ENCODE measurements around the gene PRKACA. TPM values are rescaled to one million over a fixed set of nuclear protein-coding genes. Genes with fewer than 3 reads are reported as not detected.
A peak's percentile ranks its signal among the peaks of the same experiment; 100 is the strongest.

The PRKACA gene
- total RNA-seq, 4 donors from 2014 or later, result 45.9 to 53.7 (median 49.2) TPM

GRCh38 chr19:14135985-14136508 is 18.5 kb upstream of the PRKACA start:
- DNase-seq (ENCODE audit: low spot score in 2 of 2), result no peak
- H3K4me3 ChIP-seq (ENCODE audit: low read depth, poor library complexity, severe bottlenecking), result peak overlapping the region; percentile 24
- no peak for TF ChIP-seq CTCF (IDR thresholded peaks at IDR 0.05)
- no peak for TF ChIP-seq POLR2A (IDR thresholded peaks at IDR 0.05)
- 1 to 2% methylated on average over 15 to 37 of the region's 38 CpGs for WGBS, 2 donors
- intact Hi-C loops (cut with DNase I; ENCODE audit: low total_unique reads), result no loop called here

DNA sequence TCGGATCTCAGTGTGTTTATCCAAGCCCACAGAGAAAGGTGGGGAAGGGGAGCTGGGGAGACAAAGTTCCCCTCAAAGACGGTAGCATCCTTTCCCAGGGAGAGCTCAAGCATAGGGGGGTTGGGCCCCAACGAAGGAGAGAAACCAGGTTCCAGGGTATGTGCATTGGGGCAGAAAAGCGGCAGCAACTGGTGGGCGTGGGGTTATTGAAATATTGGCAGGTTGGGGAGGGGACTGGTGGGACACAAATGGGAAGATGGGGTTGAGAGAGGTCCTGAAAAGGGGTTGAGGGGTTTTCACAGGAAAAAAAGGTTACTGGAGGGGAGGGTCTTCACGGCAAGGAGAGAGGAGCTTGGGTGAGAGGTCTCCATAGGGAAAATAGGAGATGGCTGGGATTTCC is 17.8 kb upstream of the PRKACA start:
- TF ChIP-seq CTCF (IDR thresholded peaks at IDR 0.05), result no peak
- TF ChIP-seq POLR2A (IDR thresholded peaks at IDR 0.05), result no peak
- no peak overlapping the region for H3K4me3 ChIP-seq (ENCODE audit: low read depth, poor library complexity, severe bottlenecking)
- no peak for DNase-seq (ENCODE audit: low spot score in 2 of 2)
- intact Hi-C loops (cut with DNase I; ENCODE audit: low total_unique reads), result no loop called here
- WGBS, 2 donors, result 37 to 45% methylated on average over 6 of the region's 6 CpGs

- intact Hi-C loops (cut with DNase I; ENCODE audit: low total_unique reads), result no loop called here
- TF ChIP-seq CTCF (IDR thresholded peaks at IDR 0.05) (no peak), POLR2A (IDR thresholded peaks at IDR 0.05) (no peak)
- 71 to 77% methylated on average over 4 of the region's 4 CpGs for WGBS, 2 donors
- no peak overlapping the region for H3K4me3 ChIP-seq (ENCODE audit: low read depth, poor library complexity, severe bottlenecking)
- DNase-seq (ENCODE audit: low spot score in 2 of 2), result no peak
Observed at GRCh38 chr19:14127929-14128509, 10.5 kb upstream of the PRKACA start.

DNA sequence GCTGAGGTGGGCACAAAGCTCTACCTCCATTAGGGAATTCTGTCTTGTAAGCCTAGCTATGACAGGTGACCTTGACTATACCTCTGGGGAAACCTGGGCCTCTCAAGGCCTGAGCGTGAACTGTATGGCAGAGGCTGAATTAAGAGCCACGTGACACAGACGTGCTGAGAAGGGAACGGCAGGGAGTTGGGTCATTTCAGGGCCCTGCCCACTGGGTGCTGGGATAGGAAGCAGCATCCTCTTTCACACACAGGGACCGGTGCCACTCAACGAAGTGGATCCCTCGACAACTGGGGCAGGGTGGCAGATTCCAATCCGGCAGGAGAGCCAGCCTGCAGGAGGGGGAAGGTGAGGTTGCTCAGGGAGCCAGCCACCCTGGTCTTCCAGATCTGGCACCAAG is 9.6 kb upstream of the PRKACA start:
- H3K4me3 ChIP-seq (ENCODE audit: low read depth, poor library complexity, severe bottlenecking), result no peak overlapping the region
- intact Hi-C loops (cut with DNase I; ENCODE audit: low total_unique reads), result no loop called here
- TF ChIP-seq POLR2A (IDR thresholded peaks at IDR 0.05), result no peak
- TF ChIP-seq CTCF (IDR thresholded peaks at IDR 0.05), result no peak
- DNase-seq (ENCODE audit: low spot score in 2 of 2), result no peak
- WGBS, 2 donors, result 89 to 91% methylated on average over 8 of the region's 8 CpGs

DNA sequence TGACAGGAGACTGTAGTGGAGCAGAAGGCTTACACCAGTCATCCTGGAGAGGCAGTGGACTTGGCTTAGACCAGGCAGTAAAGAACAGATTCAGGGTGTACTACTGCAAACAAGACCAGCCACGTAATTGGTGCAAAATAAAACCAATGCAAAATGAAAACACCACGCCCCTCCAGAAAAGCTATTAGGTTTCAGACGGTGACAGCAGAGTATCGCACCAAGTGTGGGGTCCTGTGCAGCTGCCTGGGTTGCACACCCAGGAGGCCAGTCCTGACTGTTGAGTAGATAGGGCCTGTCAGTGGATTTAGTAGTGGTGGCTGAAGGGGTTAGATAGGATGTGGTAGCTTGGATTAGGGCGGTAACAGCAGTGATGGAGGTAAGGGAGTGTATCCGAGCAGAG is 5.4 kb upstream of the PRKACA start:
- intact Hi-C loops (cut with DNase I; ENCODE audit: low total_unique reads), result no loop called here
- no peak overlapping the region for H3K4me3 ChIP-seq (ENCODE audit: low read depth, poor library complexity, severe bottlenecking)
- WGBS, 2 donors, result 91 to 97% methylated on average over 6 of the region's 6 CpGs
- DNase-seq (ENCODE audit: low spot score in 2 of 2), result no peak
- TF ChIP-seq POLR2A (IDR thresholded peaks at IDR 0.05) (no peak), CTCF (IDR thresholded peaks at IDR 0.05) (no peak)

DNA sequence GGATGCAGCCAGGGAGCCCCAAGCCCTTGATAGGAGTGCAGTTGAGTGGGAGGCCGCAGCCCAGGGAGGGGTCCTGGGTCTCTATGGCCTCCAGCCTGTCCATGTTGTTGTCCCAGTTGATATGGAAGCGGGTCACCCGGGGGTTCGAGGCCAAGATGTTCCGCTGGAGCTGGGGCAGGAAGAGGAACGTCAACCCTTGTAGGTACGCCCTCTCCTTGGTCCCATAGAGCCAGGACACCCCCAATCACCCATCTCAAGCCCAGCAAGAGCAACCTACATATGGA is 2.9 kb upstream of the PRKACA start:
- no peak overlapping the region for H3K4me3 ChIP-seq (ENCODE audit: low read depth, poor library complexity, severe bottlenecking)
- 94 to 95% methylated on average over 7 of the region's 7 CpGs for WGBS, 2 donors
- intact Hi-C loops (cut with DNase I; ENCODE audit: low total_unique reads), result no loop called here
- no peak for DNase-seq (ENCODE audit: low spot score in 2 of 2)
- TF ChIP-seq CTCF (IDR thresholded peaks at IDR 0.05) (no peak), POLR2A (IDR thresholded peaks at IDR 0.05) (no peak)
